Astrocyte of the cerebellum (primary cell): ENCODE results near the gene GLOD5.

ENCODE experiments used
- DNase-seq: peaks from one replicate; pipeline ENCODE4 v3.0.0-alpha.2; 2011; ENCODE audit warnings: low read depth
- H3K4me3 ChIP-seq: 2 replicates; pipeline ENCODE4 v1.5.1; 2011; ENCODE audit warnings: mild to moderate bottlenecking, low read depth, low read length, moderate library complexity
- CTCF ChIP-seq: IDR thresholded peaks from 2 replicates; pipeline ENCODE4 v1.5.1; 2012; ENCODE audit warnings: low read length, low read depth, moderate library complexity, mild to moderate bottlenecking; ENCODE audit errors: missing control alignments
- in situ Hi-C: cut with HindIII; loops from 2 replicates; pipeline ENCODE4 v1.10.0; 2017; ENCODE audit warnings: low sequenced_read_pairs

GLOD5 gene

GRCh38 chrX:48787505-48788443 is 26.2 kb downstream of the GLOD5 start:
- no peak for DNase-seq
- in situ Hi-C loops, result no loop called here
- H3K4me3 ChIP-seq, result no peak overlapping the region
- TF ChIP-seq CTCF, result no peak

- DNase-seq, result no peak
- no peak for TF ChIP-seq CTCF
- no peak overlapping the region for H3K4me3 ChIP-seq
- in situ Hi-C loops, result no loop called here
Measured at GRCh38 chrX:48789366-48790220, 28.0 kb downstream of the GLOD5 start.

- no peak for DNase-seq
- no peak overlapping the region for H3K4me3 ChIP-seq
- in situ Hi-C loops, result no loop called here
- no peak for TF ChIP-seq CTCF
Measured at GRCh38 chrX:48790477-48790876, 28.9 kb downstream of the GLOD5 start.

- in situ Hi-C loops, result no loop called here
- TF ChIP-seq CTCF, result no peak
- no peak overlapping the region for H3K4me3 ChIP-seq
- no peak for DNase-seq
Measured at GRCh38 chrX:48791063-48791820, 29.7 kb downstream of the GLOD5 start.

- DNase-seq, result no peak
- in situ Hi-C loops, result no loop called here
- H3K4me3 ChIP-seq, result no peak overlapping the region
- TF ChIP-seq CTCF, result no peak
Measured at GRCh38 chrX:48792219-48792618, 30.7 kb downstream of the GLOD5 start.

GRCh38 chrX:48793935-48794334 is 32.4 kb downstream of the GLOD5 start:
- H3K4me3 ChIP-seq, result no peak overlapping the region
- in situ Hi-C loops, result no loop called here
- no peak for DNase-seq
- TF ChIP-seq CTCF, result no peak
